NOMO-1 treated with DMSO at 0.1 percent for 48 hours (cell line): ENCODE results near the gene TEX11.
"Not testable (repeated sequence)": the region's sequence is repeated elsewhere in the genome, so short reads cannot be mapped to it uniquely, and the experiment has no call there.

Experiments
- DNase-seq: peaks from one replicate; lab custom pipeline; 2025; ENCODE audit not compliant: unreplicated experiment; lab: John Stamatoyannopoulos, UW

The TEX11 gene

GRCh38 chrX:70613295-70613694, 295.2 kb downstream of the TEX11 start:
- DNase-seq, result no peak

GRCh38 chrX:70605352-70605751, 303.2 kb downstream of the TEX11 start:
- no peak for DNase-seq

- no peak for DNase-seq
These were observed 316.4 kb downstream of the TEX11 start for GRCh38 chrX:70592091-70592490.

DNA sequence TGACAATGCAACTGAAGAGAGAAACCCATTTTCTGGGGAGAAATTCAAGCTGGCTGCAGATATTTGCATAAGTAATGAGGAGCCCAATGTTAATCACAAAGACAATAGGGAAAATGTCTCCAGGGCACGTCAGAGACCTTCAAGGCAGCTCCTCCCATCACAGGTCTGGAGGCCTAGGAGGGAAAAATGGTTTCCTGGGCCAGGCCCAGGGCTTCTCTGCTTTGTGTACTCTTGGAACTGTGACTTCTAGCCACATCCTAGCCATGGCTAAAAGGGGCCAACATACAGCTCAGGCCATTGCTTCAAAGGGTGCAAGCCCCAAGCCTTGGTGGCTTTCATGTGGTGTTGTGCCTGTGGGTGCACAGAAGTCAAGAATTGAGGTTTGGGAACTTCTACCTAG, 321.4 kb downstream of the TEX11 start:
- not testable (repeated sequence) for DNase-seq

- DNase-seq, result no peak
These were observed 331.1 kb downstream of the TEX11 start for GRCh38 chrX:70577442-70577841.

DNA sequence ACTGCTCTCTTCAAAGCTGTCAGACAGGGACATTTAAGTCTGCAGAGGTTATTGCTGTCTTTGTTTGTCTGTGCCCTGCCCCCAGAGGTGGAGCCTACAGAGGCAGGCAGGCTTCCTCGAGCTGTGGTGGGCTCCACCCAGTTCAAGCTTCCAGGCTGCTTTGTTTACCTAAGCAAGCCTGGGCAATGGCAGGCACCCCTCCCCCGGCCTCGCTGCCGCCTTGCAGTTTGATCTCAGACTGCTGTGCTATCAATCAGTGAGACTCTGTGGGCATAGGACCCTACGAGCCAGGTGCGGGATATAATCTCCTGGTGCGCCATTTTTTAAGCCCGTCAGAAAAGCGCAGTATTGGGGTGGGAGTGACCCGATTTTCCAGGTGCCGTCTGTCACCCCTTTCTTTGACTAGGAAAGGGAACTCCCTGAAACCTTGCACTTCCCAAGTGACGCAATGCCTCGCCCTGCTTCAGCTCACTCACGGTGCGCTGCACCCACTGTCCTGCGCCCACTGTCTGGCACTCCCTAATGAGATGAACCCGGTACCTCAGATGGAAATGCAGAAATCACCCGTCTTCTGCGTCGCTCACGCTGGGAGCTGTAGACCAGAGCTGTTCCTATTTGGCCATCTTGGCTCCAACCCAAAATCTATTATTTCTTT, 338.5 kb downstream of the TEX11 start:
- DNase-seq, result not testable (repeated sequence)

DNA sequence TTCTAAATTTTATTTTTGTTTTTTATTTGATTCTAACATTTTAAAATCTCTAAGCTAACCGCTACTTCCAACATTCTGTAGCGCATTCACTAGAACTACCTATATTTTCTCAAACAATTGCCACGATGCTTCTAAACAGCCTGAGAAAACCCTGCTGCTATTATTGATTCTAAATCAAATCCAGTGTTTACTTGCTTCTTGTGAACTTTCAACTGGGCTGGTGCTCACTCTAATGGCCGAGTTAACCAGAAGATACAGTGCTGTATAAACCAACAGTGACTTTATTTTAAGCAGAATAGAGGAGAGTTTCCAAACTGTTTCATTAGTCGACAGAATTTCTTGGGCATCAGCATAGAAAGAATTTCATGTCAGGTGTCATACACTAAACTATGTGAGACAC, 353.6 kb downstream of the TEX11 start:
- no peak for DNase-seq

- DNase-seq, result no peak
These were observed 354.0 kb downstream of the TEX11 start for GRCh38 chrX:70554523-70554922.

DNA sequence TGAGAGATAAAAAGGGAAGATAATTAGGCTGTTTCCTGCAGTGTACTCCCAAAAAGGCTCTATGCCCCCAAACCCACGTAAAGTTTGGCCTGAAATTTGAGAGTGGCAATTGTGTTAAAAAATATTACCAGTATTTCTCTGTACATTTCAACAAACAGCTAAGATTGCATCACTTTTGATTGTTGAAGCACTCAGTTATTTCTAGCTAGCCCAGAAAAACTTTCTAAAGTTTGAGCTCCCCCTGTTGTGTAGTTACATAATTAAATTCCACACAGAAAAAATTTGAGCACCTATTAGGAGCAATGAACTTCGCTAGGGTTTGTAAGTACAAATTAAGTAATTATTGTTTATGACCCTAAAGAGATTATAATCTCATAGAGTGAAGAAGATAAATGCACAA, 354.4 kb downstream of the TEX11 start:
- DNase-seq, result peak; percentile 40

DNA sequence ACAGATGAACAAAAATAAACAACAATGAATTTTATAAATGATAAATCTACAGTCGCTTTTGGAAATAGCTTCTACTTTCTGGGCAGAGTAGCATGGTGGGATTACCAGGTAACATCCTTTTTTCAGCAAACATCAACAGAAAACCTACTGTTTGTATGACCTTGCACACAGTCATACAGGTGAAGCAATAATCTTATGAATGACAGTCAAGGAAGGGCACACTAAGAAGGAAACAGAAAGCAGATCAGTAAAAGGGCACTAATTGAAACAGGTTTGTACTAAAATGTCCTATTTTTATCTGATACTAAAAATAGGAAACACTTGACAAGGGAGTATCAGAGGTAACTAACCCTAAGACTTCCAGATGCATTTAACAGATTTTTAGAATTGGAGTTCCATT, 355.0 kb downstream of the TEX11 start:
- DNase-seq, result peak; percentile 6

GRCh38 chrX:70552130-70552704, 356.3 kb downstream of the TEX11 start:
- DNase-seq, result peak; percentile 54

DNA sequence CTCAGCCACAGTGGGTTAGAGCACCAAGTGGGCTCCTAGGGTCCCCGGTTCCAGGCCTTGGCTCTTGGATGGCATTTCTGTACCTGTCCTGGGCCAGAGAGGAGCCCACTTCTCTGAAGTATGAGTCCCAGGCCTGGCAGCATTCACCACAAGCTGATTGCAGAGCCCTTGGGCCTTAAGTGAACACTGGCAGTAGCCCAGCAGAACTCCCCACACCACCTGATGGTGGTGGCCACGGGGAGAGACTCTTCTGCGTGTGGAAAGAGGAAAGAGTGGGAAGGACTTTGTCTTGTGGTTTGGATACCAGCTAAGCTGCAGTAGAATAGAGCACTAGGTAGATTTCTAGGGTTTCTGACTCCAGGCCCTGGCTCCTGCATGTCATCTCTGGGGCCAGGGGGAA, 359.1 kb downstream of the TEX11 start:
- no peak for DNase-seq

- no peak for DNase-seq
These were observed 373.3 kb downstream of the TEX11 start for GRCh38 chrX:70535198-70535597.

GRCh38 chrX:70527610-70528345, 380.7 kb downstream of the TEX11 start:
- no peak for DNase-seq

- no peak for DNase-seq
These were observed 381.5 kb downstream of the TEX11 start for GRCh38 chrX:70527053-70527452.

DNA sequence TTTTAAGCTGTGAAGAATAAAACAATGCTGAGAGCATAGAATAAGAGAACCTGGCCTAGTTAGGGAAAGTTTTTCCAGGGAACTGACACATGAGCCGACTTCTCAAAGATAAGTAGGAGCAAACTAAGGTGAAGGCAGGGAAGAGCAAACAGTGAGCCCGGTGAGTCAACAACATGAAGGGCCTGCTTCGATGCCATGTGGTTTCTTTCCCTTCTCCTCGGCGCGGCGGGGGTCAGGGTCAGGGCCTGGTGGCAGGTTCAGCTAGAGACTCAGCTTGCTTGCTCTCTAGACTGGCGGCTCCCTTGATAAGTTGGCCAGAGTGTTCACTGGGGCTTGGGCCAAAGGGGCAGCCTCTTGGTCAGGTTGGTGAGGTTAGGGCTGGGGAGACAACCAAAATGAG, 382.8 kb downstream of the TEX11 start:
- DNase-seq, result no peak

- not testable (repeated sequence) for DNase-seq
These were observed 392.8 kb downstream of the TEX11 start for GRCh38 chrX:70515692-70516091.

- not testable (repeated sequence) for DNase-seq
These were observed 393.2 kb downstream of the TEX11 start for GRCh38 chrX:70515270-70515669.

DNA sequence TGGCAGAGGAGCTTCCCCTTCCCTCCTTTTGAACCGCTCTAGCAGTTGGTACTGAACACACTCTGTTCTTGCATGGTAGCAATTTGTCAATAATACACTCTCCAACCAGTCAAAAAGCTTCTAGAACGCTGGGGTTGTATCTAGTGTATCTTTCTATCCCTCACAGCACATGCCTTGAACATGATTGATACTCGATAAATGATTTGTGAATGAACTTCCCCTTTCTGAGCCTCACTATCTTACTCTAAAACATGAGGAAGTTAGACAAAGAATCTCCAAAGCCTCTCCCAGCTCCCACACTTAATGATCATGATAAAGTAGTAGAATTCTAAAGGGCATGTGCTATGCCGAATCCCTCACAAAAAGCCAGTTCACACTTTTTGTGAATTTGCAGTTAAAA, 399.4 kb downstream of the TEX11 start:
- peak; percentile 5 for DNase-seq

DNA sequence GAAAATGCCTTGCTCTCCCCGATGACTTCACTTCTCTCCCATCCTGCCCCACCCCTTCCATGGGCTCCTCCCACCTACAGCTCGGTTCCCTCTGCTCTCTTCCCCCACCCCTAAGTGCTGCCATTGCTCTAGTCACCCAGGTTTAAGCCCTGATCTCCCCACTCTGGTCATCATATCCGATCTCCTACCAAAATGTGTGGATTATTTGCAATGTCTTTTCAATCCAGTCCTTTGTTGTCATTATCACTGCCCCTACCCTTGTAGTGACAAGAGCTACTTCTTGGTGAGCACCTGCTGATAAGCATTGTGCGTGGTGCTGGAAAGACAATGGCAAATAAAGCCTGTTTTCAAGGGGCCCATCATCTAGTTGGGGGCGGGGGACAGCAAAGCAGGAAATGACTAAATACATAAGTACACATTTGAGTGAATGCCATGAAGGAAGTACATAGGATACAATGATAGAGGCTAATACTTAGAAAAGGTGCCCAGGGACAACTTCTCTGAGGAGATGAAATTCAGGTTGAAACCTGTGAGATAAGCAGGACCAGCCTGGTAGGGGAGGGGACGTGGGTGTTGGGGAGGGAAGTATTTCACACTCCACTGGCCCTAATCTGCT, 400.1 kb downstream of the TEX11 start:
- DNase-seq, result no peak

DNA sequence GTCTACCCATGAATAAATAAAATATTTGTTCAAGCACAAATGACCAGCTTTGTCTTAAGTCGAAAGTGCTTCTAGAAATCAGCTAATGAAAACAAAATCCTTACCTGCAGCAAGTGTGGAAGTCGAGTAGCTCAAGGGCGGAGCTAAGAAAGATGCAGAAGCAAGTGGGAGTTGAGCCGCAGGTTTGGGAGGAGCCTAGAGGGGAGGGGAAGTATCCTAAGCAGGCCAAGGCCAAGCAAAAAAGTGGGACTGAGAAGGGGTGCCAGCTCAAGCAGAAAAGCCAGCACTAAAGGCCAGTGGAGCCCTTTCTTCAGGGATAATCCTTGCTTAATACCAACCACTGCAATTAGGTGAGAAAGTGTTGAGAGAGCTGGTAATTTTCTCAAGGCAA, 403.1 kb downstream of the TEX11 start:
- DNase-seq, result no peak
